ENCODE results near the gene HLA-DRB1.

- TF ChIP-seq CTCF (IDR thresholded peaks at IDR 0.05; ENCODE audit: insufficient read depth, low read depth, low read length) (no peak), EZH2 (IDR thresholded peaks at IDR 0.05; ENCODE audit: insufficient read depth, low read length) (no peak)
These were observed 22.7 kb downstream of the HLA-DRB1 start for GRCh38 chr6:32566957-32567356.

Measured in astrocyte (in vitro differentiated cells and primary cell).